ENCODE results near the gene XRCC1.
A peak's percentile ranks its signal among the peaks of the same experiment; 100 is the strongest.

XRCC1 gene

GRCh38 chr19:43506629-43507028, 68.7 kb downstream of the XRCC1 start:
- peaks cover 19 to 25% of the 10 kb centered on the region in 2 experiments for H3K36me3 ChIP-seq (ENCODE audit: control insufficient read depth in 2 of 2, insufficient read depth in 1 of 2, low read length in 2 of 2)
- H3K4me1 ChIP-seq (ENCODE audit: control insufficient read depth, insufficient read depth, low read length) = peaks cover 15% of the 10 kb centered on the region; the same call in 1 of the 2 replicates
- 0 out of 2 replicates have a peak overlapping the region, but pooled peaks have one; percentile 24 for H3K27ac ChIP-seq (ENCODE audit: extremely low read depth, low read depth, low read length)
- CTCF ChIA-PET = interaction anchor here (0.7 to 11.9 kb wide), 4 partner anchors 13 to 339 kb away, joined by 3 to 97 read pairs (median 26); no protein-coding TSS in a partner anchor
- no peaks in the 10 kb centered on the region for H3K9me3 ChIP-seq (ENCODE audit: control insufficient read depth, insufficient read depth, low read depth, low read length)
- H3K4me3 ChIP-seq (ENCODE audit: low read depth, low read length) = no peak overlapping the region
- POLR2A ChIA-PET = no interaction called here
- TF ChIP-seq, protein P1, sequence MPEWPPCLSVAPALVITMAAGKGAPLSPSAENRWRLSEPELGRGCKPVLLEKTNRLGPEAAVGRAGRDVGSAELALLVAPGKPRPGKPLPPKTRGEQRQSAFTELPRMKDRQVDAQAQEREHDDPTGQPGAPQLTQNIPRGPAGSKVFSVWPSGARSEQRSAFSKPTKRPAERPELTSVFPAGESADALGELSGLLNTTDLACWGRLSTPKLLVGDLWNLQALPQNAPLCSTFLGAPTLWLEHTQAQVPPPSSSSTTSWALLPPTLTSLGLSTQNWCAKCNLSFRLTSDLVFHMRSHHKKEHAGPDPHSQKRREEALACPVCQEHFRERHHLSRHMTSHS (tag by site-specific recombination; IDR thresholded peaks at IDR 0.05) = no peak
- TF ChIP-seq ZNF274 (IDR thresholded peaks at IDR 0.05; ENCODE audit: low read length) = no peak
- TF ChIP-seq ZNF274 (tag by site-specific recombination; IDR thresholded peaks at IDR 0.05; ENCODE audit: borderline replicate concordance) = no peak
- peak; percentile 84 for TF ChIP-seq EGR2 (tag by site-specific recombination; IDR thresholded peaks at IDR 0.05; ENCODE audit: low read depth)
- no peak for TF ChIP-seq TSHZ1 (tag by site-specific recombination; IDR thresholded peaks at IDR 0.05; ENCODE audit: borderline replicate concordance)
- no peak for TF ChIP-seq ZNF239 (tag by site-specific recombination; IDR thresholded peaks at IDR 0.05)
- no peak for TF ChIP-seq ZNF629 (tag by site-specific recombination; IDR thresholded peaks at IDR 0.05)
- TF ChIP-seq ZBTB17 (tag by site-specific recombination; IDR thresholded peaks at IDR 0.05) = no peak
- TF ChIP-seq PRDM10 (tag by site-specific recombination; IDR thresholded peaks at IDR 0.05) = no peak
- TF ChIP-seq ZNF112 (tag by site-specific recombination; IDR thresholded peaks at IDR 0.05) = no peak
- no peak for TF ChIP-seq ZNF174 (tag by site-specific recombination; IDR thresholded peaks at IDR 0.05)
- no peak for TF ChIP-seq ZNF549 (tag by site-specific recombination; IDR thresholded peaks at IDR 0.05)
- TF ChIP-seq ZNF341 (tag by site-specific recombination; IDR thresholded peaks at IDR 0.05; ENCODE audit: low read depth) = 0 out of 2 replicates have a peak, but pooled peaks have one; percentile 33
- TF ChIP-seq GFI1B (tag by site-specific recombination; IDR thresholded peaks at IDR 0.05) = no peak
- TF ChIP-seq, protein P2, sequence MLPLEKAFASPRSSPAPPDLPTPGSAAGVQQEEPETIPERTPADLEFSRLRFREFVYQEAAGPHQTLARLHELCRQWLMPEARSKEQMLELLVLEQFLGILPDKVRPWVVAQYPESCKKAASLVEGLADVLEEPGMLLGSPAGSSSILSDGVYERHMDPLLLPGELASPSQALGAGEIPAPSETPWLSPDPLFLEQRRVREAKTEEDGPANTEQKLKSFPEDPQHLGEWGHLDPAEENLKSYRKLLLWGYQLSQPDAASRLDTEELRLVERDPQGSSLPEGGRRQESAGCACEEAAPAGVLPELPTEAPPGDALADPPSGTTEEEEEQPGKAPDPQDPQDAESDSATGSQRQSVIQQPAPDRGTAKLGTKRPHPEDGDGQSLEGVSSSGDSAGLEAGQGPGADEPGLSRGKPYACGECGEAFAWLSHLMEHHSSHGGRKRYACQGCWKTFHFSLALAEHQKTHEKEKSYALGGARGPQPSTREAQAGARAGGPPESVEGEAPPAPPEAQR (tag by site-specific recombination; IDR thresholded peaks at IDR 0.05) = no peak
- TF ChIP-seq ZFHX2 (tag by site-specific recombination; conservative IDR thresholded peaks at IDR 0.05) = peak; percentile 85
- TF ChIP-seq ZNF19 (tag by site-specific recombination; IDR thresholded peaks at IDR 0.05; ENCODE audit: low read depth) = no peak
- TF ChIP-seq ZBTB44 (tag by site-specific recombination; IDR thresholded peaks at IDR 0.05) = 0 out of 2 replicates have a peak, but pooled peaks have one; percentile 18
- no peak for TF ChIP-seq ZNF843 (tag by site-specific recombination; IDR thresholded peaks at IDR 0.05)
- TF ChIP-seq PRDM4 (tag by site-specific recombination; IDR thresholded peaks at IDR 0.05) = no peak
- TF ChIP-seq ZNF747 (tag by site-specific recombination; IDR thresholded peaks at IDR 0.05) = no peak
- TF ChIP-seq ZNF324 (tag by site-specific recombination; IDR thresholded peaks at IDR 0.05) = no peak
- no peak for TF ChIP-seq ZNF555 (tag by site-specific recombination; conservative IDR thresholded peaks at IDR 0.05)

Measured in HEK293 (cell line).